ENCODE data around the gene ADK.
"Not testable (repeated sequence)": the region's sequence is repeated elsewhere in the genome, so short reads cannot be mapped to it uniquely, and the experiment has no call there.

The ADK gene

GRCh38 chr10:74293686-74294371 is 142.8 kb downstream of the ADK start:
- Histone ChIP-seq H3K4me1 (ENCODE audit: control insufficient read depth, insufficient read depth, low read length) (no peaks in the 10 kb centered on the region), H3K36me3 (ENCODE audit: control insufficient read depth, insufficient read depth, low read length) (no peaks in the 10 kb centered on the region), H3K9ac (ENCODE audit: low read depth, low read length) (no peak overlapping the region), H3K9me3 (ENCODE audit: control insufficient read depth, insufficient read depth, low read length) (no peaks in the 10 kb centered on the region), H3K27me3 (ENCODE audit: control insufficient read depth, insufficient read depth, low read length) (no peaks in the 10 kb centered on the region), H3K4me3 (ENCODE audit: low read depth, low read length) (no peak overlapping the region)

GRCh38 chr10:74297389-74298080 is 146.5 kb downstream of the ADK start:
- H3K4me1 ChIP-seq (ENCODE audit: control insufficient read depth, insufficient read depth, low read length), result no peaks in the 10 kb centered on the region

DNA sequence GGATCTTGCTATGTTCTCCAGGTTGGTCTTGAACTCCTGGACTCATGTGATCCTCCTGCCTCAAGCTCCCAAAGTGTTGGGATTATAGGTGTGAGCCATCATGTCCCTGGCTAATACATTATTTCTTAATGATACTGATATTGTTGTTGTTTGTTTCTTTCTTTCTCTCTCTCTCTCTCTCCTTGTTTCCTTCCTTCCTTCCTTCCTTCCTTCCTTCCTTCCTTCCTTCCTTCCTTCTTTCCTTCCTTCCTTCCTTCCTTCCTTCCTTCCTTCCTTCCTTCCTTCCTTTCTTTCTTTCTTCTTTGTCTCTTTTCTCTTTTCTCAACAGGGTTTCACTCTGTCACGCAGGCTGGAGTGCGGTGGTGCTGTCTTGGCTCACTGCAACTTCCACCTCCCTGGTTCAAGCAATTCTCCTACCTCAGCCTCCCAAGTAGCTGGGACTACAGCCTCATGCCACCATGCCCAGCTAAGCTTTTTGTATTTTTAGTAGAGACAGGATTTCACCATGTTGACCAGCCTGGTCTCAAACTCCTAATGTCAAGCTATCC is 149.1 kb downstream of the ADK start:
- H3K4me1 ChIP-seq (ENCODE audit: control insufficient read depth, insufficient read depth, low read length); H3K4me3 ChIP-seq (ENCODE audit: low read depth, low read length); H3K27me3 ChIP-seq (ENCODE audit: control insufficient read depth, insufficient read depth, low read length); H3K9ac ChIP-seq (ENCODE audit: low read depth, low read length); H3K9me3 ChIP-seq (ENCODE audit: control insufficient read depth, insufficient read depth, low read length); H3K36me3 ChIP-seq (ENCODE audit: control insufficient read depth, insufficient read depth, low read length): not testable (repeated sequence)

More at GRCh38 chr10:74297389-74298080, 146.5 kb downstream of the ADK start:
- Histone ChIP-seq H3K9ac (ENCODE audit: low read depth, low read length) (no peak overlapping the region), H3K4me3 (ENCODE audit: low read depth, low read length) (no peak overlapping the region), H3K27me3 (ENCODE audit: control insufficient read depth, insufficient read depth, low read length) (no peaks in the 10 kb centered on the region), H3K9me3 (ENCODE audit: control insufficient read depth, insufficient read depth, low read length) (no peaks in the 10 kb centered on the region), H3K36me3 (ENCODE audit: control insufficient read depth, insufficient read depth, low read length) (no peaks in the 10 kb centered on the region)

GRCh38 chr10:74300666-74301065 is 149.6 kb downstream of the ADK start:
- H3K4me1 ChIP-seq (ENCODE audit: control insufficient read depth, insufficient read depth, low read length), result no peaks in the 10 kb centered on the region
- H3K36me3 ChIP-seq (ENCODE audit: control insufficient read depth, insufficient read depth, low read length), result no peaks in the 10 kb centered on the region
- no peak overlapping the region for H3K9ac ChIP-seq (ENCODE audit: low read depth, low read length)
- H3K9me3 ChIP-seq (ENCODE audit: control insufficient read depth, insufficient read depth, low read length), result no peaks in the 10 kb centered on the region
- H3K27me3 ChIP-seq (ENCODE audit: control insufficient read depth, insufficient read depth, low read length), result no peaks in the 10 kb centered on the region
- H3K4me3 ChIP-seq (ENCODE audit: low read depth, low read length), result no peak overlapping the region

DNA sequence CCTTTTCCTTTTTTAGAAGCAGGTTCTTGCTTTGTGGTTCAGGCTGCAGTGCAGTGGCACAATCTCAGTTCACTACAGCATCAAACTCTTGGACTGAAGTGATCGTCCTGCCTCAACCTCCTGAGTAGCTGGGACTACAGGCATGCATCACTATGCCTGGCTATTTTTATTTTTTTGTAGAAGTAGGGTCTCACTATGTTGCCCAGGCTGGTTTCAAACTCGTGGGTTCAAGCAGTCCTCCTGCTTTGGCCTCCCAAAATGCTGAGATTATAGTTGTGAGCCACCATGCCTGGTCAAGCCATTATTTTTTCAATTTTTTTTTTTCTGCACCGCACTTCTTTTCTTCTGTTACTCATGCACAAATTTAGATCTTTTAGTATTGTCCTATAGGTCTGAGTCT is 154.7 kb downstream of the ADK start:
- peaks cover 8% of the 10 kb centered on the region for H3K4me1 ChIP-seq (ENCODE audit: control insufficient read depth, insufficient read depth, low read length)
- no peak overlapping the region for H3K4me3 ChIP-seq (ENCODE audit: low read depth, low read length)
- H3K27me3 ChIP-seq (ENCODE audit: control insufficient read depth, insufficient read depth, low read length), result no peaks in the 10 kb centered on the region
- H3K9ac ChIP-seq (ENCODE audit: low read depth, low read length), result no peak overlapping the region
- no peaks in the 10 kb centered on the region for H3K9me3 ChIP-seq (ENCODE audit: control insufficient read depth, insufficient read depth, low read length)
- H3K36me3 ChIP-seq (ENCODE audit: control insufficient read depth, insufficient read depth, low read length), result no peaks in the 10 kb centered on the region

GRCh38 chr10:74306227-74306982 is 155.4 kb downstream of the ADK start:
- no peaks in the 10 kb centered on the region for H3K27me3 ChIP-seq (ENCODE audit: control insufficient read depth, insufficient read depth, low read length)
- H3K4me1 ChIP-seq (ENCODE audit: control insufficient read depth, insufficient read depth, low read length), result peaks cover 13% of the 10 kb centered on the region
- H3K9ac ChIP-seq (ENCODE audit: low read depth, low read length), result no peak overlapping the region
- H3K9me3 ChIP-seq (ENCODE audit: control insufficient read depth, insufficient read depth, low read length), result no peaks in the 10 kb centered on the region
- H3K36me3 ChIP-seq (ENCODE audit: control insufficient read depth, insufficient read depth, low read length), result no peaks in the 10 kb centered on the region
- no peak overlapping the region for H3K4me3 ChIP-seq (ENCODE audit: low read depth, low read length)

DNA sequence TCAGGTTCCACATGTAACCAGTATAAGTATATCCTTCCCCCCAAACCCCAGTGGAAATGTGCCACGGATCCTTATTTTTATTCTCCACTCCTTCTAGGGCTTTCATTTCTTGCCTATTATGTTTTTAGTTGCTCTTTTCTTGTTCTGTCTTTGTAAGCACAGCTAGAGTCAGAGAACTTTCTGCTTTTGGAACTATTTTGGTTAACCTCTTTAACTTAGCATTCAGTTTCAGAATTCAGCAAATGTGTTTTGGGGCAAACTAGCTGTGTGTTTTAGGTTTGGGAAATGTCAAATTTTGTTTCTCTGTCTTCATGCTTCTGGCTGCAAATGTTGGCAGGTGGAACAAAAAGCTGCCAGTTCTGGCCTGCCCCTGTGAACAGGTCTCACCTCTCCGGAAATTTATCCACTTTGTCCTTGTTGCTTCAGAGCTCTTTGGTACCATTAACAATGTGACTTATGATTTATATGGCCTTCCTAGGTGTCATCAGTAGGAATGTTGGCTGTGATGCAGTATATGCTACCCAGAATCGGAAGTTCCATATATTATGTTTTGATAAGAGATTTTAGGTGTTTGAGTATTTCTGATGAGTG is 156.1 kb downstream of the ADK start:
- Histone ChIP-seq H3K4me3 (ENCODE audit: low read depth, low read length) (no peak overlapping the region), H3K9ac (ENCODE audit: low read depth, low read length) (no peak overlapping the region), H3K27me3 (ENCODE audit: control insufficient read depth, insufficient read depth, low read length) (no peaks in the 10 kb centered on the region), H3K36me3 (ENCODE audit: control insufficient read depth, insufficient read depth, low read length) (no peaks in the 10 kb centered on the region), H3K9me3 (ENCODE audit: control insufficient read depth, insufficient read depth, low read length) (no peaks in the 10 kb centered on the region), H3K4me1 (ENCODE audit: control insufficient read depth, insufficient read depth, low read length) (peaks cover 13% of the 10 kb centered on the region)

DNA sequence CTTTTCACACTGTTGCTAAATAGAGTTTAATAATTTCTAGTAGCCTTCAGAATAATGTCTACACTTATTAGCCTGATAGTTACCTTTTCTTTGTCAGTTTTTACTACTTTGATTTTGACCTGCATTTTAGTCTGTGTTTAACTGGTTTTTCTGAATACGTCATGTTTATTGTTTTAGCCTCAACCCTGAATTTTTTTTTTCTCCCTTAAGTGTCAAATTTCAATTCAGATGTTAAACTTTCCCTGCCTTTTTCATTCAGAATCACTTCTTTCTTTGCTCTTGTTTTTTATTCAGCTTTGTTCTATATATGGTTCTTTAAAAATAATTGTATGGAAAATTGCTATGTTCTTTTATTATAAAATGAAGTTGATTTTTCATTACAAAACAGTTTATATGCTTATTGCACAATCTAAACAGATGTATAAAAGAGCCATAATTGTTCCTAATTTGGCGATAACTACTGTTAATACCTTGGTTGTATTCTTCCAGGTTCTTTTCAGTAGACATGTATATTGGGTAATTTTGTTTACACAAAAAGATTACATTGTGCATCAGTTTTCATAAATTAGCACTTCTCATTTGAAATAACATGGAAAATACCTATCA is 159.7 kb downstream of the ADK start:
- peaks cover 13% of the 10 kb centered on the region for H3K4me1 ChIP-seq (ENCODE audit: control insufficient read depth, insufficient read depth, low read length)
- no peaks in the 10 kb centered on the region for H3K27me3 ChIP-seq (ENCODE audit: control insufficient read depth, insufficient read depth, low read length)
- H3K9me3 ChIP-seq (ENCODE audit: control insufficient read depth, insufficient read depth, low read length), result no peaks in the 10 kb centered on the region
- H3K4me3 ChIP-seq (ENCODE audit: low read depth, low read length), result no peak overlapping the region
- H3K36me3 ChIP-seq (ENCODE audit: control insufficient read depth, insufficient read depth, low read length), result no peaks in the 10 kb centered on the region
- no peak overlapping the region for H3K9ac ChIP-seq (ENCODE audit: low read depth, low read length)

DNA sequence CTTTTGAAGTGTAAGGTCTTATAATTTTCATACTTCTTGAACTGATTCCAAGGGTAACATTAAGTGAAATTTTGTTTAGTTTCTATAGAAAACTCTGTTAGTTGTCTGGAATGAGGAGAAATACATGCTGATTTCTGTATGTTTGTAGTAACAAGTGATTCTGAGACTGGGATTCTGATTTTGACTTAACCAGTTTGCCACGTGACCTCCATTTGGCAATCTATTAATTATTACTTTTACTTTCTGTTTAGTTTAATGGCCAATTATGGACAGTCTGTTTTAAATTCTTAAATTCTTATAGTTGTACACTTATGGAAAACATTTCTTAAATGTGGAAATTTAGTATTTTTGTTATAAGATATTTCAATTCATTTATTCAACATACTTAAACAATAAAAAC is 163.1 kb downstream of the ADK start:
- Histone ChIP-seq H3K36me3 (ENCODE audit: control insufficient read depth, insufficient read depth, low read length) (no peaks in the 10 kb centered on the region), H3K27me3 (ENCODE audit: control insufficient read depth, insufficient read depth, low read length) (no peaks in the 10 kb centered on the region), H3K4me1 (ENCODE audit: control insufficient read depth, insufficient read depth, low read length) (peaks cover 13% of the 10 kb centered on the region), H3K9ac (ENCODE audit: low read depth, low read length) (no peak overlapping the region), H3K9me3 (ENCODE audit: control insufficient read depth, insufficient read depth, low read length) (no peaks in the 10 kb centered on the region), H3K4me3 (ENCODE audit: low read depth, low read length) (no peak overlapping the region)

GRCh38 chr10:74320026-74320425 is 169.0 kb downstream of the ADK start:
- Histone ChIP-seq H3K9me3 (ENCODE audit: control insufficient read depth, insufficient read depth, low read length) (no peaks in the 10 kb centered on the region), H3K4me1 (ENCODE audit: control insufficient read depth, insufficient read depth, low read length) (no peaks in the 10 kb centered on the region), H3K4me3 (ENCODE audit: low read depth, low read length) (no peak overlapping the region), H3K9ac (ENCODE audit: low read depth, low read length) (no peak overlapping the region), H3K27me3 (ENCODE audit: control insufficient read depth, insufficient read depth, low read length) (no peaks in the 10 kb centered on the region), H3K36me3 (ENCODE audit: control insufficient read depth, insufficient read depth, low read length) (no peaks in the 10 kb centered on the region)

- no peaks in the 10 kb centered on the region for H3K27me3 ChIP-seq (ENCODE audit: control insufficient read depth, insufficient read depth, low read length)
- H3K4me1 ChIP-seq (ENCODE audit: control insufficient read depth, insufficient read depth, low read length), result no peaks in the 10 kb centered on the region
- no peaks in the 10 kb centered on the region for H3K36me3 ChIP-seq (ENCODE audit: control insufficient read depth, insufficient read depth, low read length)
- no peak overlapping the region for H3K9ac ChIP-seq (ENCODE audit: low read depth, low read length)
- no peaks in the 10 kb centered on the region for H3K9me3 ChIP-seq (ENCODE audit: control insufficient read depth, insufficient read depth, low read length)
- H3K4me3 ChIP-seq (ENCODE audit: low read depth, low read length), result no peak overlapping the region
These were observed 169.7 kb downstream of the ADK start for GRCh38 chr10:74320717-74321116.

Measured in iPS-15b (cell line).